ENCODE results near the gene GUCA2B. TPM values are rescaled to one million over a fixed set of nuclear protein-coding genes. Genes with fewer than 3 reads are reported as not detected.
A peak's percentile ranks its signal among the peaks of the same experiment; 100 is the strongest.

The GUCA2B gene
- polyA plus RNA-seq, 3 donors = not detected

GRCh38 chr1:42170779-42171621 is 17.8 kb downstream of the GUCA2B start:
- Mint-ChIP-seq H3K4me1 (peaks cover 11% of the 10 kb centered on the region), H3K27me3 (ENCODE audit: low read depth in 3 of 3) (peaks cover 1 to 3% (median 2%) of the 10 kb centered on the region in 3 donors), H3K4me3 (no peak overlapping the region), H3K36me3 (peaks cover 0 to 4% of the 10 kb centered on the region in 2 donors), H3K27ac (peak overlapping the region in 3 of 7 donors; percentile 6 to 38 (median 14)), H3K9me3 (peaks cover 0 to 3% (median 0%) of the 10 kb centered on the region in 7 donors)
- no peak for DNase-seq
- no peak overlapping the region for H3K4me2 ChIP-seq (replicated peaks; ENCODE audit: extremely low read depth, low read length, poor library complexity, severe bottlenecking)
- H2AFZ ChIP-seq (ENCODE audit: insufficient read depth, low read depth, low read length, poor library complexity, severe bottlenecking) = no peak overlapping the region
- H3K27ac ChIP-seq (ENCODE audit: low read depth in 1 of 2, low read length in 2 of 2) = no peak overlapping the region
- H3K4me3 ChIP-seq (replicated peaks in 1 of 3; ENCODE audit: low read depth in 2 of 3, low read length in 3 of 3) = no peak overlapping the region
- TF ChIP-seq CTCF (IDR thresholded peaks at IDR 0.05) = no peak
- H4K20me1 ChIP-seq (ENCODE audit: insufficient read depth, low read length) = no peaks in the 10 kb centered on the region
- no peaks in the 10 kb centered on the region for H3K27me3 ChIP-seq (ENCODE audit: control insufficient read depth in 2 of 2, insufficient read depth in 2 of 2, low read length in 2 of 2)
- H3K4me1 ChIP-seq (ENCODE audit: control insufficient read depth in 1 of 2, insufficient read depth in 2 of 2, low read length in 2 of 2) = peaks cover 6 to 12% of the 10 kb centered on the region in 2 donors
- peaks cover 0 to 6% of the 10 kb centered on the region in 2 donors for H3K36me3 ChIP-seq (replicated peaks in 1 of 2; ENCODE audit: control insufficient read depth in 1 of 2, insufficient read depth in 2 of 2, low read length in 2 of 2)
- no peaks in the 10 kb centered on the region for H3K79me2 ChIP-seq (ENCODE audit: insufficient read depth, low read length)
- intact Hi-C loops (cut with micrococcal nuclease) = loop anchor here in 1 of 2 donors (10.0 kb wide), 1 partner anchor 596 kb away; no protein-coding TSS in a partner anchor
- H3K9ac ChIP-seq (ENCODE audit: insufficient read depth, low read length, poor library complexity, severe bottlenecking) = no peak overlapping the region
- WGBS (ENCODE audit: insufficient coverage) = 85% methylated on average over 11 of the region's 17 CpGs
- H3K9me3 ChIP-seq (replicated peaks in 1 of 2; ENCODE audit: control insufficient read depth in 1 of 2, insufficient read depth in 1 of 2, low read length in 2 of 2) = no peaks in the 10 kb centered on the region

- Histone ChIP-seq H3K4me2 (replicated peaks; ENCODE audit: extremely low read depth, low read length, poor library complexity, severe bottlenecking) (no peak overlapping the region), H4K20me1 (ENCODE audit: insufficient read depth, low read length) (no peaks in the 10 kb centered on the region), H3K36me3 (replicated peaks in 1 of 2; ENCODE audit: control insufficient read depth in 1 of 2, insufficient read depth in 2 of 2, low read length in 2 of 2) (peaks cover 0 to 6% of the 10 kb centered on the region in 2 donors), H3K27ac (ENCODE audit: low read depth in 1 of 2, low read length in 2 of 2) (no peak overlapping the region), H3K27me3 (ENCODE audit: control insufficient read depth in 2 of 2, insufficient read depth in 2 of 2, low read length in 2 of 2) (no peaks in the 10 kb centered on the region), H3K4me1 (ENCODE audit: control insufficient read depth in 1 of 2, insufficient read depth in 2 of 2, low read length in 2 of 2) (peaks cover 6 to 12% of the 10 kb centered on the region in 2 donors), H3K79me2 (ENCODE audit: insufficient read depth, low read length) (no peaks in the 10 kb centered on the region), H3K9ac (ENCODE audit: insufficient read depth, low read length, poor library complexity, severe bottlenecking) (no peak overlapping the region), H3K9me3 (replicated peaks in 1 of 2; ENCODE audit: control insufficient read depth in 1 of 2, insufficient read depth in 1 of 2, low read length in 2 of 2) (no peaks in the 10 kb centered on the region), H3K4me3 (replicated peaks in 1 of 3; ENCODE audit: low read depth in 2 of 3, low read length in 3 of 3) (no peak overlapping the region), H2AFZ (ENCODE audit: insufficient read depth, low read depth, low read length, poor library complexity, severe bottlenecking) (no peak overlapping the region)
- Mint-ChIP-seq H3K36me3 (peaks cover 2 to 4% of the 10 kb centered on the region in 2 donors), H3K4me3 (no peak overlapping the region), H3K27me3 (ENCODE audit: low read depth in 3 of 3) (peaks cover 0 to 2% (median 1%) of the 10 kb centered on the region in 3 donors), H3K9me3 (peaks cover 0 to 3% (median 0%) of the 10 kb centered on the region in 7 donors), H3K4me1 (peaks cover 11% of the 10 kb centered on the region), H3K27ac (peak overlapping the region in 2 of 7 donors; percentile 14 to 42)
- intact Hi-C loops (cut with micrococcal nuclease) = loop anchor here (2.0 to 10.0 kb wide), 2 partner anchors 597 kb away; no protein-coding TSS in a partner anchor
- no peak for DNase-seq
- TF ChIP-seq CTCF (IDR thresholded peaks at IDR 0.05) = no peak
- whole genome bisulfite sequencing (ENCODE audit: insufficient coverage) = 95% methylated on average over 2 of the region's 6 CpGs
These were observed 18.6 kb downstream of the GUCA2B start for GRCh38 chr1:42171679-42172266.
